Kidney (tissue), 22 donors: ENCODE measurements around the gene XRCC3. TPM values are rescaled to one million over a fixed set of nuclear protein-coding genes. Genes with fewer than 3 reads are reported as not detected.

ENCODE experiments used
- DNase-seq, 5 donors: peaks; one replicate each; pipeline ENCODE4 v3.0.0-alpha.2; 2013 to 2020
- FAIRE-seq: peaks from 2 replicates; lab custom pipeline; 2012; peaks lifted over from hg19 to GRCh38; lab: Jason Lieb, UNC
- H3K27ac ChIP-seq, 2 donors: one replicate each; pipeline ENCODE4 v1.7.0; 2013; ENCODE audit warnings: low read depth in 2 of 2, low read length in 2 of 2, inconsistent platforms in 1 of 2
- H3K27me3 ChIP-seq: one replicate; pipeline ENCODE4 v1.7.1; 2013; ENCODE audit warnings: low read length, inconsistent platforms; ENCODE audit not compliant: control insufficient read depth, insufficient read depth
- H3K36me3 ChIP-seq, 3 donors: one replicate each; pipeline versions ENCODE4 v1.7.0 to v1.7.1; 2013; ENCODE audit warnings: low read length in 3 of 3, control low read depth in 1 of 3, inconsistent platforms in 1 of 3; ENCODE audit not compliant: insufficient read depth in 3 of 3, control insufficient read depth in 2 of 3
- H3K4me1 ChIP-seq, 3 donors: one replicate each; pipeline versions ENCODE4 v1.7.0 to v1.7.1; 2013; ENCODE audit warnings: low read length in 3 of 3, inconsistent platforms in 1 of 3, low read depth in 1 of 3; ENCODE audit not compliant: control insufficient read depth in 2 of 3, insufficient read depth in 2 of 3
- H3K4me3 ChIP-seq, 3 donors: one replicate each; pipeline versions ENCODE4 v1.7.0 to v1.8.1; 2013; ENCODE audit warnings: low read length in 3 of 3, control low read depth in 1 of 3, inconsistent platforms in 1 of 3
- H3K9ac ChIP-seq, 3 donors: one replicate each; pipeline versions ENCODE4 v1.7.0 to v1.7.1; 2013; ENCODE audit warnings: low read length in 3 of 3, control low read depth in 1 of 3, inconsistent platforms in 1 of 3
- H3K9me3 ChIP-seq, 3 donors: one replicate each; pipeline versions ENCODE4 v1.7.0 to v1.7.1; 2013; ENCODE audit warnings: low read length in 3 of 3, control low read depth in 1 of 3, inconsistent platforms in 1 of 3; ENCODE audit not compliant: control insufficient read depth in 2 of 3, insufficient read depth in 1 of 3
- intact Hi-C: fragments of 100-400 bp; cut with DNase I; formaldehyde crosslinking; loops from one replicate; pipeline ENCODE4 v1.11.1; 2022
- long read RNA-seq, 10 donors: library from polyadenylated mRNA in 1 of 10; unstranded in 1 of 10; transcript quantifications; one replicate each; pipeline ENCODE4 v2.0.0 and lab custom pipeline, GENCODE V29; 2021 to 2026
- polyA plus RNA-seq: library from polyadenylated mRNA; stranded (reverse); fragments of 350-450 nt; fragmentation: Illumina TruSeq; extraction: RNeasy Lipid Tissue Mini Kit (QIAGEN cat#74804); gene quantifications from one replicate; pipeline ENCODE4 v1.2.3, GENCODE V29; 2014; ENCODE audit warnings: low read depth, low replicate concordance; ENCODE audit not compliant: insufficient read depth
- total RNA-seq: library from RNA; stranded (reverse); fragmentation: NEBNext Ultra II Directional; extraction: Animal tissue kit (Norgen Biotek cat#: 25700); gene quantifications from one replicate; pipeline ENCODE4 v1.2.1, GENCODE V29; 2021
- TF ChIP-seq, protein P1 (sequence below): IDR thresholded peaks from 3 replicates; pipeline ENCODE4 v1.5.1; 2012; ENCODE audit warnings: mild to moderate bottlenecking, moderate library complexity, borderline replicate concordance; ENCODE audit not compliant: insufficient read depth; ENCODE audit errors: extremely low read depth
- donor health status: control.
- donor health status: control.
- donor health status: control.
- donor health status: control.
- donor health status: control.
- donor health status: DM: yes; HTN: yes; CAD: no.
- donor health status: Normal renal cell carcinoma (clear cell type).

XRCC3 gene
- total RNA-seq = 6.3 TPM
- 2.8 TPM for polyA plus RNA-seq
- long read RNA-seq, donor 1, partial matches to known transcripts = 39 of 39 reads
- long read RNA-seq, donor 1, other reads (novel, unspliced or antisense) = 0 of 39 reads
- long read RNA-seq, donor 2, partial matches to known transcripts = 12 of 12 reads
- long read RNA-seq, donor 2, other reads (novel, unspliced or antisense) = 0 of 12 reads
- long read RNA-seq, donor 3, partial matches to known transcripts = 61 of 63 reads
- long read RNA-seq, donor 3, other reads (novel, unspliced or antisense) = 0 of 63 reads
- long read RNA-seq, donor 4, partial matches to known transcripts = 26 of 28 reads
- long read RNA-seq, donor 4, other reads (novel, unspliced or antisense) = 0 of 28 reads
- long read RNA-seq, donor 5 = 0 reads
- long read RNA-seq, donor 6, partial matches to known transcripts = 31 of 32 reads
- long read RNA-seq, donor 6, other reads (novel, unspliced or antisense) = 0 of 32 reads
- long read RNA-seq, donor 7, partial matches to known transcripts = 0 of 3 reads
- long read RNA-seq, donor 7, other reads (novel, unspliced or antisense) = 3 of 3 reads
- long read RNA-seq, donor 8, partial matches to known transcripts = 0 of 1 reads
- long read RNA-seq, donor 8, other reads (novel, unspliced or antisense) = 0 of 1 reads
- long read RNA-seq, donor 9, partial matches to known transcripts = 0 of 1 reads
- long read RNA-seq, donor 9, other reads (novel, unspliced or antisense) = 0 of 1 reads
- long read RNA-seq, donor 10 = 0 reads

DNA sequence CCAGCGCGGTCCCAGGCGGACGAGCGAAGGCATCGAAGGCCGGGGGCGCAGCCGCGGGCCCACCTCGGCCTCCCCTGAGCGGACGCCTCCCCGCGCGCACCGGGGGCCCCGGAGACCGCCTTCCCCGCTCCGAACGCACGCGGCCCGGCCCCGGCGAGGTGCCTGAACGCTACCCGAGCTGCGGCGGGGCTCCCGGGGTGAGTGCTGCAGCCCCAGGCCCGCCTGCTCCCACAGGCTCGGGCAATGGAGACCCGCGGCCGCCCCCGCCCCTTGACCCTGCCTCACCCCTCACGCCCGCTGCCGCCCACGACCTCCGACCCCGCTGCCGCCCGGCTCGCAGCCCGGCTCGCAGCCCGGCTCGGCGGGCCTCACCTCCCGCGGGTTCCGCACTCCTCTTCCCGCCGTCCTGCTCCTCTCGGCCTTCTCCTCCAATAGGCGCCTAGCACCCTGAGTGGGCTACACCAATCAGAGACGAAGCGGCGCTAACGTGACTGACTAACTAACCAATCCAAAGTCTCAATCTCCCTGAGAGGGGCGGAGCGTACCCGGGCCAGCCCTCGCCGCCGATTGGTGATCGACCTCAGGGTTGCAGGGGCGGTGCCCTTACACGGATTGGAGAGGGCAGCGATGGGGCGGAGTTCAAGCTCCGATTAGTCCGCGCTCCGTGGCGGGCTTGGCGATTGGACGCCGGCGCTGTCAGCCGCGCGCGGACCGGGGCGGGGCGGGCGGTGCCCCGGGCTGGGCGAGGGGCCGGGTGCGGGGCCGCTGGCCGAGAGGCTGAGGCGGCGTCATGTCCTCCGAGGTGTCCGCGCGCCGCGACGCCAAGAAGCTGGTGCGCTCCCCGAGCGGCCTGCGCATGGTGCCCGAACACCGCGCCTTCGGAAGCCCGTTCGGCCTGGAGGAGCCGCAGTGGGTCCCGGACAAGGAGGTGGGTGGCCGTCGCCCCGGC is at the start of gene XRCC3, which contains the start of gene ZFYVE21:
Gene XRCC3, minus strand, starts transcription at position 400 of the 949 bp plus-strand sequence. CDS start 4,364 bp downstream, outside the sequence.
Gene ZFYVE21, plus strand, starts transcription at position 759 of the 949 bp plus-strand sequence. Its CDS starts 32 bp downstream, at position 791.
- no peak within 1 kb of the TSS for H3K27ac ChIP-seq
- TF ChIP-seq, protein P1, sequence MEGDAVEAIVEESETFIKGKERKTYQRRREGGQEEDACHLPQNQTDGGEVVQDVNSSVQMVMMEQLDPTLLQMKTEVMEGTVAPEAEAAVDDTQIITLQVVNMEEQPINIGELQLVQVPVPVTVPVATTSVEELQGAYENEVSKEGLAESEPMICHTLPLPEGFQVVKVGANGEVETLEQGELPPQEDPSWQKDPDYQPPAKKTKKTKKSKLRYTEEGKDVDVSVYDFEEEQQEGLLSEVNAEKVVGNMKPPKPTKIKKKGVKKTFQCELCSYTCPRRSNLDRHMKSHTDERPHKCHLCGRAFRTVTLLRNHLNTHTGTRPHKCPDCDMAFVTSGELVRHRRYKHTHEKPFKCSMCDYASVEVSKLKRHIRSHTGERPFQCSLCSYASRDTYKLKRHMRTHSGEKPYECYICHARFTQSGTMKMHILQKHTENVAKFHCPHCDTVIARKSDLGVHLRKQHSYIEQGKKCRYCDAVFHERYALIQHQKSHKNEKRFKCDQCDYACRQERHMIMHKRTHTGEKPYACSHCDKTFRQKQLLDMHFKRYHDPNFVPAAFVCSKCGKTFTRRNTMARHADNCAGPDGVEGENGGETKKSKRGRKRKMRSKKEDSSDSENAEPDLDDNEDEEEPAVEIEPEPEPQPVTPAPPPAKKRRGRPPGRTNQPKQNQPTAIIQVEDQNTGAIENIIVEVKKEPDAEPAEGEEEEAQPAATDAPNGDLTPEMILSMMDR = no peak
- intact Hi-C loops = no loop called here
- H3K4me3 ChIP-seq = peak within 1 kb of the TSS; percentile 44 to 62 (median 51)
- peak within 1 kb of the TSS in 2 of 3 donors; percentile 63 for H3K9ac ChIP-seq
- no peaks in the 10 kb centered on the region for H3K27me3 ChIP-seq
- no peaks in the 10 kb centered on the region for H3K9me3 ChIP-seq
- FAIRE-seq (peak; percentile 98), DNase-seq (peak; percentile 100)
- H3K36me3 ChIP-seq = no peaks in the 10 kb centered on the region
- peaks cover 0 to 21% (median 16%) of the 10 kb centered on the region in 3 donors for H3K4me1 ChIP-seq

DNA sequence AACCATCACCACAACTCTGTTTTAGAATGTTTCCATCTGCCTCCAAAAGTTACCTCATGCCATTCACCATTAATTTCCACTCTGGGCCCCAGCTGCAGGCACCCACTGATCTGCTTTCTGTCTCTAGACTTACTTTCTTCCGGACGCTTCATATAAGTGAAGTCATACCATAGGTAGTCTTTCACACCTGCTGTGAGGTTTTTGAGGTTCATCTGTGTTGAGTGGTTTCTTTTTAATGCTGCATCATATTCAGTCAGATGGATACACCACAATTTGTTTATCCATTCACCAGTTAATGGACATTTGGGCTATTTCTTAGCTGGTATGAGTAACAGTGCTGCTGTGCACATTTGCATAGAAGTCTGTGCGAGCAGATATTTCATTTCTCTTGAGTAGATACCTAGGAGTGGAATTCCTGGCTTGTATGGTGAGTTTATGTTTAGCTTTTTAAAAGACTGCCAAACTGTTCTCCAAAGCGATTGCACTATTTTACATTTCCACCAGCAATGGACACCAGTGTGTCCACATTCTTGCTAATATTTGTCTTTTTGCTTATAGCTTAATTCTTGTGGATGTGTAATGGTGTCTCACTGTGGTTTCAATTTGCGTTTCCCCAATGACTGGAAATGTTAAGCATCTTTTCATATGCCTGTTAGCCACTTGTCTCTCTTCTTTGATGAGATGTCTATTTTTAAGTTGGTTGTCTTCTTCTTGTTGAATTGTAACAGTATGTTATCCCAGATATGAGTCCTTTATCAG is 48.7 kb upstream of the XRCC3 start:
- H3K27ac ChIP-seq = no peak overlapping the region
- DNase-seq = no peak
- no peaks in the 10 kb centered on the region for H3K9me3 ChIP-seq
- TF ChIP-seq, protein P1 = no peak
- no peak overlapping the region for H3K4me3 ChIP-seq
- no peaks in the 10 kb centered on the region for H3K27me3 ChIP-seq
- no peaks in the 10 kb centered on the region for H3K4me1 ChIP-seq
- no peak for FAIRE-seq
- intact Hi-C loops = no loop called here
- H3K9ac ChIP-seq = no peak overlapping the region
- peaks cover 0 to 7% (median 6%) of the 10 kb centered on the region in 3 donors for H3K36me3 ChIP-seq

- Histone ChIP-seq H3K27ac (no peak overlapping the region), H3K9ac (no peak overlapping the region), H3K27me3 (no peaks in the 10 kb centered on the region), H3K4me3 (no peak overlapping the region), H3K9me3 (no peaks in the 10 kb centered on the region), H3K36me3 (peaks cover 0 to 7% (median 6%) of the 10 kb centered on the region in 3 donors), H3K4me1 (no peaks in the 10 kb centered on the region)
- DNase-seq (no peak), FAIRE-seq (no peak)
- intact Hi-C loops = no loop called here
- TF ChIP-seq, protein P1 = no peak
Measured at GRCh38 chr14:103762541-103762940, 47.3 kb upstream of the XRCC3 start.
